Sigmoid colon (tissue), 7 donors: ENCODE measurements around the gene PAPOLG. TPM values are rescaled to one million over a fixed set of nuclear protein-coding genes. Genes with fewer than 3 reads are reported as not detected.

Experiments used
- DNase-seq: peaks from one replicate; pipeline ENCODE4 v3.0.0-alpha.2; 2019
- H3K27ac ChIP-seq, 4 donors: fragments of 200-600 bp; sonication (generic); one replicate each; pipeline ENCODE4 v1.5.1; 2016 to 2019; ENCODE audit warnings: mild to moderate bottlenecking in 1 of 4
- H3K27me3 ChIP-seq, 3 donors: fragments of 200-600 bp; sonication (generic); one replicate each; pipeline ENCODE4 v1.5.1; 2019; ENCODE audit warnings: mild to moderate bottlenecking in 1 of 3
- H3K36me3 ChIP-seq, 4 donors: fragments of 200-600 bp; sonication (generic); one replicate each; pipeline ENCODE4 v1.5.1; 2016 to 2019
- H3K4me1 ChIP-seq, 4 donors: fragments of 200-600 bp; sonication (generic); one replicate each; pipeline ENCODE4 v1.5.1; 2017 to 2019
- H3K4me3 ChIP-seq, 4 donors: fragments of 200-600 bp; sonication (generic); one replicate each; pipeline ENCODE4 v1.5.1; 2017 to 2019; ENCODE audit warnings: mild to moderate bottlenecking in 2 of 4, moderate library complexity in 1 of 4
- H3K9me3 ChIP-seq, 4 donors: fragments of 200-600 bp in 3 of 4; sonication (generic) in 3 of 4; one replicate each; pipeline versions ENCODE4 v1.5.1 to v1.6.1; 2013 to 2019
- CTCF ChIP-seq, 4 experiments: fragments of 450-650 bp in 3 of 4; fragments of 200-600 bp in 1 of 4; IDR thresholded peaks; one replicate each; pipeline ENCODE4 v1.5.1; 2016 to 2019; ENCODE audit warnings: antibody characterized with exemption in 4 of 4, mild to moderate bottlenecking in 3 of 4, moderate library complexity in 2 of 4
- EP300 ChIP-seq, 4 donors: sonication (generic); formaldehyde crosslinking; IDR thresholded peaks; one replicate each; pipeline ENCODE4 v1.6.1; 2017; ENCODE audit warnings: antibody characterized with exemption in 4 of 4
- POLR2A ChIP-seq, 2 donors: fragments of 450-650 bp; IDR thresholded peaks; one replicate each; pipeline ENCODE4 v1.6.1; 2016; ENCODE audit warnings: antibody characterized with exemption in 2 of 2, mild to moderate bottlenecking in 2 of 2, moderate library complexity in 2 of 2
- POLR2AphosphoS5 ChIP-seq, 4 donors: sonication (generic); formaldehyde crosslinking; IDR thresholded peaks; one replicate each; pipeline ENCODE4 v1.6.1; 2017; ENCODE audit warnings: antibody characterized with exemption in 4 of 4
- WGBS, 2 donors: extraction: QIAGEN DNeasy Blood & Tissue Kit; methylation state at CpG; one replicate each; pipeline ENCODE4 v1.1.7; 2013; 5-methylcytosine and 5-hydroxymethylcytosine counted together
- intact Hi-C: fragments of 100-400 bp; cut with DNase I; formaldehyde crosslinking; loops from one replicate; pipeline ENCODE4 v1.15.1; 2023
- polyA plus RNA-seq, 3 donors: library from polyadenylated mRNA; stranded (reverse); fragments of 200-250 nt; gene quantifications; one replicate each; pipeline ENCODE4 v1.2.3, GENCODE V29; 2013
- total RNA-seq, 4 donors: library from RNA; depleted of rRNA; stranded (reverse); fragments of >200 nt; gene quantifications; one replicate each; pipeline ENCODE4 v1.1.0, GENCODE V29; 2016
- donor health status: healthy with polysubstance abuse.
- donor health status: Bipolar disorder and iron deficiency.
- donor health status: healthy.

Gene PAPOLG
- total and polyA plus RNA-seq, 7 donors, result 3.6 to 16.1 (median 10.7) TPM

DNA sequence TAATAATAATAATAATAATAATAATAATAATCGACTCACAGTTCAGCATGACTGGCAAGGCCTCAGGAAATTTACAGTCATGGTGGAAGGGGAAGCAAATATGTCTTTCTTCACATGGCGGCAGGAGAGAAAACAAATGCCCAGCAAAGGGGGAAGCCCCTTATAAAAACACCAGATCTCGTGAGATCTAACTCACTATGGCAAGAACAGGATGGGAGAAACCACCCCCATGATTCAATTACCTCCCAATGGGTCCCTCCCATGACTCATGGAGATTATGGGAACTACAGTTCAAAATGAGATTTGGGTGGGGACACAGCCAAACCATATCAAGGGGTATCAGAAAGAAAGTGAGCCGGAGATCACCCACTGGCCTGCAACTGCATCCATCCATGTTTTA lies 40.5 kb upstream of the PAPOLG start:
- TF ChIP-seq CTCF (IDR thresholded peaks at IDR 0.05) (no peak), POLR2AphosphoS5 (IDR thresholded peaks at IDR 0.05) (no peak), POLR2A (IDR thresholded peaks at IDR 0.05) (no peak), EP300 (IDR thresholded peaks at IDR 0.05) (no peak)

GRCh38 chr2:60717691-60718090 lies 38.4 kb upstream of the PAPOLG start:
- TF ChIP-seq EP300 (IDR thresholded peaks at IDR 0.05) (peak in 3 of 4 donors; percentile 28 to 81 (median 29)), POLR2A (IDR thresholded peaks at IDR 0.05) (no peak)
- H3K27ac ChIP-seq, result no peak overlapping the region
- no peaks in the 10 kb centered on the region for H3K9me3 ChIP-seq
- intact Hi-C loops, result no loop called here
- H3K4me1 ChIP-seq, result no peaks in the 10 kb centered on the region
- no peaks in the 10 kb centered on the region for H3K36me3 ChIP-seq
- DNase-seq, result no peak
- 68 to 73% methylated on average over 5 of the region's 5 CpGs for WGBS, 2 donors
- H3K27me3 ChIP-seq, result no peaks in the 10 kb centered on the region
- no peak overlapping the region for H3K4me3 ChIP-seq

More for the DNA sequence above, 40.5 kb upstream of the PAPOLG start:
- DNase-seq, result no peak
- no peaks in the 10 kb centered on the region for H3K9me3 ChIP-seq
- no peaks in the 10 kb centered on the region for H3K27me3 ChIP-seq
- no peaks in the 10 kb centered on the region for H3K4me1 ChIP-seq
- no peak overlapping the region for H3K27ac ChIP-seq
- H3K36me3 ChIP-seq, result no peaks in the 10 kb centered on the region
- H3K4me3 ChIP-seq, result no peak overlapping the region
- intact Hi-C loops, result no loop called here
- WGBS, 2 donors, result 94 to 95% methylated on average over 4 of the region's 4 CpGs

- Histone ChIP-seq H3K27ac (no peak overlapping the region), H3K4me1 (no peaks in the 10 kb centered on the region), H3K27me3 (no peaks in the 10 kb centered on the region), H3K4me3 (no peak overlapping the region), H3K9me3 (peaks cover 0 to 1% (median 0%) of the 10 kb centered on the region in 4 donors), H3K36me3 (no peaks in the 10 kb centered on the region)
- no peak for DNase-seq
- no peak for TF ChIP-seq POLR2AphosphoS5 (IDR thresholded peaks at IDR 0.05)
- no peak for TF ChIP-seq POLR2A (IDR thresholded peaks at IDR 0.05)
- no peak for TF ChIP-seq CTCF (IDR thresholded peaks at IDR 0.05)
- TF ChIP-seq EP300 (IDR thresholded peaks at IDR 0.05), result no peak
- intact Hi-C loops, result no loop called here
- WGBS, 2 donors, result 78 to 80% methylated on average over 7 of the region's 7 CpGs
Measured at GRCh38 chr2:60719331-60719730, 36.7 kb upstream of the PAPOLG start.

- Histone ChIP-seq H3K9me3 (peaks cover 0 to 6% (median 2%) of the 10 kb centered on the region in 4 donors), H3K27ac (no peak overlapping the region), H3K4me3 (no peak overlapping the region), H3K36me3 (no peaks in the 10 kb centered on the region), H3K27me3 (no peaks in the 10 kb centered on the region), H3K4me1 (no peaks in the 10 kb centered on the region)
- no peak for DNase-seq
- WGBS, 2 donors, result 82 to 94% methylated on average over 4 of the region's 4 CpGs
- intact Hi-C loops, result no loop called here
- TF ChIP-seq EP300 (IDR thresholded peaks at IDR 0.05) (no peak), CTCF (IDR thresholded peaks at IDR 0.05) (no peak), POLR2AphosphoS5 (IDR thresholded peaks at IDR 0.05) (no peak), POLR2A (IDR thresholded peaks at IDR 0.05) (no peak)
Measured at GRCh38 chr2:60725466-60725865, 30.6 kb upstream of the PAPOLG start.

- Histone ChIP-seq H3K9me3 (peaks cover 0 to 6% (median 2%) of the 10 kb centered on the region in 4 donors), H3K27ac (no peak overlapping the region), H3K4me3 (no peak overlapping the region), H3K4me1 (no peaks in the 10 kb centered on the region), H3K27me3 (no peaks in the 10 kb centered on the region), H3K36me3 (no peaks in the 10 kb centered on the region)
- TF ChIP-seq EP300 (IDR thresholded peaks at IDR 0.05) (no peak), CTCF (IDR thresholded peaks at IDR 0.05) (no peak), POLR2A (IDR thresholded peaks at IDR 0.05) (no peak), POLR2AphosphoS5 (IDR thresholded peaks at IDR 0.05) (no peak)
- intact Hi-C loops, result no loop called here
- 86 to 90% methylated on average over 5 of the region's 5 CpGs for WGBS, 2 donors
- no peak for DNase-seq
Measured at GRCh38 chr2:60728855-60729254, 27.2 kb upstream of the PAPOLG start.
